ENCODE results near the gene ARHGEF1.
A peak's percentile ranks its signal among the peaks of the same experiment; 100 is the strongest.

Gene ARHGEF1

GRCh38 chr19:41895745-41896580 lies 13.0 kb downstream of the ARHGEF1 start:
- peak; percentile 51 for TF ChIP-seq CTCF (conservative IDR thresholded peaks at IDR 0.05)
- H3K27ac ChIP-seq, result no peak overlapping the region

- TF ChIP-seq CTCF (conservative IDR thresholded peaks at IDR 0.05), result no peak
- H3K27ac ChIP-seq, result no peak overlapping the region
Observed at GRCh38 chr19:41896581-41896942, 13.6 kb downstream of the ARHGEF1 start.

GRCh38 chr19:41897181-41897580 lies 14.2 kb downstream of the ARHGEF1 start:
- no peak overlapping the region for H3K27ac ChIP-seq
- TF ChIP-seq CTCF (conservative IDR thresholded peaks at IDR 0.05), result no peak

- TF ChIP-seq CTCF (conservative IDR thresholded peaks at IDR 0.05), result no peak
- H3K27ac ChIP-seq, result no peak overlapping the region
Observed at GRCh38 chr19:41897820-41898219, 14.8 kb downstream of the ARHGEF1 start.

GRCh38 chr19:41898235-41898634 lies 15.3 kb downstream of the ARHGEF1 start:
- TF ChIP-seq CTCF (conservative IDR thresholded peaks at IDR 0.05), result no peak
- no peak overlapping the region for H3K27ac ChIP-seq

- H3K27ac ChIP-seq, result no peak overlapping the region
- no peak for TF ChIP-seq CTCF (conservative IDR thresholded peaks at IDR 0.05)
Observed at GRCh38 chr19:41901707-41902360, 18.9 kb downstream of the ARHGEF1 start.

GRCh38 chr19:41902594-41902993 lies 19.6 kb downstream of the ARHGEF1 start:
- no peak overlapping the region for H3K27ac ChIP-seq
- no peak for TF ChIP-seq CTCF (conservative IDR thresholded peaks at IDR 0.05)
